A673 (cell line): Measurements from ENCODE around the gene DDR2. TPM values are rescaled to one million over a fixed set of nuclear protein-coding genes. Genes with fewer than 3 reads are reported as not detected.
"Not testable (repeated sequence)": the region's sequence is repeated elsewhere in the genome, so short reads cannot be mapped to it uniquely, and the experiment has no call there.

Experiments
- Bru-seq: library from RNA; stranded (reverse); fragments of 400-500 nt; gene quantifications from one replicate; lab custom pipeline; 2021; lab: Mats Ljungman, UMichigan
- BruChase-seq, 2 experiments: library from RNA; stranded (reverse); fragments of 400-500 nt; gene quantifications; one replicate each; lab custom pipeline; 2021; lab: Mats Ljungman, UMichigan
- BruUV-seq: library from RNA; stranded (reverse); fragments of 400-500 nt; replicated peaks from 2 replicates; lab custom pipeline; 2021; lab: Mats Ljungman, UMichigan
- CTCF ChIA-PET: fragments of 300-600 bp; sonication (Branson Sonifier 250); formaldehyde crosslinking; loops from one replicate; lab custom pipeline; 2022; ENCODE audit warnings: antibody characterized with exemption; lab: Charles Lee
- POLR2A ChIA-PET: fragments of 300-600 bp; sonication (Branson Sonifier 250); formaldehyde crosslinking; loops from one replicate; lab custom pipeline; 2022; ENCODE audit warnings: antibody characterized with exemption; ENCODE audit not compliant: low non-redundant PET; lab: Charles Lee
- DNase-seq: peaks from one replicate; pipeline ENCODE4 v3.0.0-alpha.2; 2015; ENCODE audit warnings: low spot score
- H3K27ac ChIP-seq: fragments of 200-600 bp; sonication (generic); 2 replicates; pipeline ENCODE4 v1.5.1; 2016; ENCODE audit warnings: mixed run types, low read depth, mild to moderate bottlenecking, mixed read lengths, antibody characterized with exemption, low read length; ENCODE audit not compliant: poor library complexity, severe bottlenecking
- H3K27me3 ChIP-seq: fragments of 200-600 bp; sonication (generic); replicated peaks from 2 replicates; pipeline ENCODE4 v1.6.1; 2017; ENCODE audit warnings: mixed run types, low read depth, mild to moderate bottlenecking, mixed read lengths, antibody characterized with exemption, low read length; ENCODE audit not compliant: insufficient read depth, poor library complexity
- H3K36me3 ChIP-seq: fragments of 200-600 bp; sonication (generic); 2 replicates; pipeline ENCODE4 v1.6.1; 2016; ENCODE audit warnings: mixed run types, mild to moderate bottlenecking, mixed read lengths, antibody characterized with exemption, low read length; ENCODE audit not compliant: insufficient read depth, poor library complexity, severe bottlenecking
- H3K4me1 ChIP-seq: fragments of 200-600 bp; sonication (generic); 2 replicates; pipeline ENCODE4 v1.6.1; 2017; ENCODE audit warnings: mixed run types, mild to moderate bottlenecking, mixed read lengths, antibody characterized with exemption, low read length; ENCODE audit not compliant: insufficient read depth, poor library complexity, severe bottlenecking
- H3K4me3 ChIP-seq: fragments of 200-600 bp; sonication (generic); 2 replicates; pipeline ENCODE4 v1.5.1; 2016; ENCODE audit warnings: low read depth, mixed run types, mild to moderate bottlenecking, mixed read lengths, low read length; ENCODE audit not compliant: poor library complexity, severe bottlenecking
- H3K9me3 ChIP-seq: fragments of 200-600 bp; sonication (generic); 2 replicates; pipeline ENCODE4 v1.6.1; 2016; ENCODE audit warnings: mixed run types, low read depth, mild to moderate bottlenecking, mixed read lengths, antibody characterized with exemption, low read length; ENCODE audit not compliant: poor library complexity, severe bottlenecking
- CTCF ChIP-seq: fragments of 300-800, 200-600 bp; sonication (generic); conservative IDR thresholded peaks from 2 replicates; pipeline ENCODE4 v1.5.1; 2017; ENCODE audit warnings: low read depth, mild to moderate bottlenecking, antibody characterized with exemption, low read length, moderate library complexity, mixed read lengths
- EZH2 ChIP-seq: fragments of 200-600 bp; sonication (generic); IDR thresholded peaks from 2 replicates; pipeline ENCODE4 v1.6.1; 2017; ENCODE audit warnings: borderline replicate concordance, low read depth, mild to moderate bottlenecking, mixed read lengths, antibody characterized with exemption, low read length; ENCODE audit not compliant: poor library complexity, severe bottlenecking
- intact Hi-C: fragments of 100-400 bp; cut with micrococcal nuclease; formaldehyde crosslinking; loops from one replicate; pipeline ENCODE4 v1.10.0; 2022; ENCODE audit not compliant: unreplicated experiment
- long read RNA-seq: library from polyadenylated mRNA; stranded (forward); transcript quantifications from one replicate; pipeline ENCODE4 v2.0.0, GENCODE V29; 2022
- total RNA-seq: library from RNA; stranded (reverse); gene quantifications from 2 replicates; pipeline ENCODE4 v1.2.3, GENCODE V29; 2021

The DDR2 gene
- total RNA-seq (121 and 145 TPM in 2 replicates), Bru-seq, nascent RNA (percentile 96 among the genes with signal in this experiment), BruChase-seq, experiment 1, labeled RNA remaining after a 2-hour chase (percentile 95 among the genes with signal in this experiment), BruChase-seq, experiment 2, labeled RNA remaining after a 6-hour chase (percentile 93 among the genes with signal in this experiment)
- long read RNA-seq, full-length matches to known transcripts = 34 of 113 reads
- long read RNA-seq, partial matches to known transcripts = 17 of 113 reads
- long read RNA-seq, other reads (novel, unspliced or antisense) = 62 of 113 reads

DNA sequence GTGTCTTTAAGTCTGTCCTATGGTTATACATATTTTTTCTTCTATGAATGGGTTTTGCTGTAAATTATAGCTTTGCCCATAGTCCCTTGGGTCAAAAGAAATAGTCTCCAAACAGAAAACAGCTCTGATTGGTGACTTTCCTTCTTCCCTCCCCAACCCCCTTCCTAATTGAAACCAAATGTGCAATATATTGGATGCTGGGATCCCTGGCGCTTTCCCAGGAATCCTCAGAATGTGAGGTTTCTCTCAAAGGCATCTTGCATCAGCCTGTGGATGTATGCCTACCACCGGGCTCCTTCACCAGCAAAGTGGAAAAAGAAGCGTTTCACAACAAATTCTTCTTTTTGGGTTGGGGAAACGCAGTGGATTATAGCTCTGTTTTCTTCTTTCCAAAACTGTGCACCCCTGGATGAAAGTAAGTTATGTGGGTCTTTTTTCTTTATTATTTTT is at the start of gene DDR2:
TSS of gene DDR2 (plus strand) at position 248 of the 450 bp plus-strand sequence. CDS start 86,600 bp downstream, outside the sequence.
- no peaks in the 10 kb centered on the region for H3K36me3 ChIP-seq
- ChIA-PET CTCF (interaction anchor here (1.4 kb wide), 1 partner anchor 18 kb away, joined by 6 read pairs; no protein-coding TSS in a partner anchor), POLR2A (interaction anchor here (0.5 to 1.2 kb wide), 6 partner anchors 27 to 1531 kb away, joined by 3 to 5 read pairs (median 4); no protein-coding TSS in a partner anchor)
- H3K27me3 ChIP-seq = no peaks in the 10 kb centered on the region
- DNase-seq = peak; percentile 93
- H3K27ac ChIP-seq = peak within 1 kb of the TSS; percentile 89
- TF ChIP-seq EZH2 (no peak), CTCF (no peak)
- intact Hi-C loops = loop anchor here (2.0 kb wide), 1 partner anchor 31 kb away; no protein-coding TSS in a partner anchor
- H3K9me3 ChIP-seq = no peaks in the 10 kb centered on the region
- H3K4me3 ChIP-seq = peak within 1 kb of the TSS; percentile 71
- BruUV-seq = no TSS peak
- peaks cover 49% of the 10 kb centered on the region for H3K4me1 ChIP-seq

DNA sequence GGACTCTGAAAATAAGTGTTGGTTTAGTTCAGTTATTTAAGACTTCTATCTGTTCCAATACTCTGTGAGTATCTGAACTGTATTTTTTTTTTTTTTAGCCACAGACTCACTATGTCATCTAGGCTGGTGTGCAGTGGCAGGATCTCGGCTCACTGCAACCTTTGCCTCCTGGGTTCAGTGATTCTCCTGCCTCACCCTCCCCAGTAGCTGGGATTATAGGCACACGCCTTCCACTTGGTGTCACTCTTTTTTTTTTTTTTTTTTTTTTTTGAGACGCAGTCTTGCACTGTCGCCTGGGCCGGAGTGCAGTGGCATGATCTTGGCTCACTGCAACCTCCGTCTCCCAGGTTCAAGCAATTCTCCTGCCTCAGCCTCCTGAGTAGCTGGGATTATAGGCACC is 49.4 kb upstream of the DDR2 start:
- POLR2A ChIA-PET = interaction anchor here (0.6 kb wide), 1 partner anchor 37 kb away, joined by 6 read pairs; no protein-coding TSS in a partner anchor
- CTCF ChIA-PET, H3K27me3 ChIP-seq, DNase-seq, H3K4me3 ChIP-seq, H3K4me1 ChIP-seq, BruUV-seq, H3K9me3 ChIP-seq, intact Hi-C loops, H3K27ac ChIP-seq: not testable (repeated sequence)
- peaks cover 85% of the 10 kb centered on the region for H3K36me3 ChIP-seq

GRCh38 chr1:162585101-162585500 is 47.2 kb upstream of the DDR2 start:
- CTCF ChIA-PET = interaction anchor here (0.7 kb wide), 1 partner anchor 91 kb away, joined by 5 read pairs; no protein-coding TSS in a partner anchor
- DNase-seq, POLR2A ChIA-PET, H3K9me3 ChIP-seq, H3K27me3 ChIP-seq, BruUV-seq, intact Hi-C loops, H3K4me3 ChIP-seq, H3K27ac ChIP-seq, H3K4me1 ChIP-seq: not testable (repeated sequence)
- peaks cover 88% of the 10 kb centered on the region for H3K36me3 ChIP-seq

GRCh38 chr1:162587347-162587746 is 44.9 kb upstream of the DDR2 start:
- no peak overlapping the region for H3K4me3 ChIP-seq
- peaks cover 87% of the 10 kb centered on the region for H3K36me3 ChIP-seq
- H3K4me1 ChIP-seq = no peaks in the 10 kb centered on the region
- H3K9me3 ChIP-seq = no peaks in the 10 kb centered on the region
- DNase-seq = no peak
- ChIA-PET POLR2A (no interaction called here), CTCF (no interaction called here)
- TF ChIP-seq EZH2 (no peak), CTCF (no peak)
- H3K27ac ChIP-seq = no peak overlapping the region
- BruUV-seq = no TSS peak
- intact Hi-C loops = no loop called here
- H3K27me3 ChIP-seq = no peaks in the 10 kb centered on the region
